Gastrocnemius medialis (tissue), 4 donors: ENCODE results near the gene ADH1C. TPM values are rescaled to one million over a fixed set of nuclear protein-coding genes. Genes with fewer than 3 reads are reported as not detected.
"Not testable (repeated sequence)": the region's sequence is repeated elsewhere in the genome, so short reads cannot be mapped to it uniquely, and the experiment has no call there.

ENCODE experiments used
- ATAC-seq, 2 donors: fragments of 150-250 bp; one replicate each; pipeline ENCODE4 v1.9.1; 2016
- DNase-seq, 2 donors: peaks; one replicate each; pipeline ENCODE4 v3.0.0-alpha.2; 2019
- H3K27ac ChIP-seq, 4 donors: fragments of 200-600 bp; sonication (generic); 1 replicate in 1 of 4; 2 replicates in 3 of 4; pipeline ENCODE4 v1.5.1; 2016 to 2018; ENCODE audit warnings: mild to moderate bottlenecking in 2 of 4, moderate library complexity in 1 of 4
- H3K27me3 ChIP-seq, 3 donors: fragments of 200-600 bp; sonication (generic) in 2 of 3; 1 replicate in 1 of 3; 2 replicates in 2 of 3; pipeline versions ENCODE4 v1.5.1 to v1.6.0; 2016 to 2019; ENCODE audit warnings: mild to moderate bottlenecking in 1 of 3, moderate library complexity in 1 of 3
- H3K36me3 ChIP-seq, 2 donors: fragments of 200-600 bp; sonication (generic) in 1 of 2; one replicate each; pipeline ENCODE4 v1.5.1; 2017 to 2018
- H3K4me1 ChIP-seq, 2 donors: fragments of 200-600 bp; sonication (generic) in 1 of 2; one replicate each; pipeline ENCODE4 v1.5.1; 2016 to 2017; ENCODE audit warnings: mild to moderate bottlenecking in 2 of 2
- H3K4me3 ChIP-seq, 4 donors: fragments of 200-600 bp; sonication (generic) in 3 of 4; 1 replicate in 1 of 4; 2 replicates in 3 of 4; pipeline ENCODE4 v1.5.1; 2016 to 2019; ENCODE audit warnings: mild to moderate bottlenecking in 2 of 4
- H3K9me3 ChIP-seq, 3 donors: fragments of 200-600 bp; sonication (generic) in 2 of 3; 1 replicate in 1 of 3; 2 replicates in 2 of 3; pipeline ENCODE4 v1.5.1; 2016 to 2019
- POLR2A ChIP-seq, 2 donors: fragments of 450-650 bp; IDR thresholded peaks; one replicate each; pipeline ENCODE4 v1.6.1; 2017; ENCODE audit warnings: antibody characterized with exemption in 2 of 2, mild to moderate bottlenecking in 2 of 2, moderate library complexity in 2 of 2
- in situ Hi-C, 4 donors: fragments of 200-750 bp; cut with MboI; loops; one replicate each; pipeline versions ENCODE4 v1.15.0 to v1.8.0; 2017; ENCODE audit warnings: low sequenced_read_pairs in 4 of 4
- intact Hi-C: fragments of 100-400 bp; cut with DNase I; formaldehyde crosslinking; loops from one replicate; pipeline ENCODE4 v1.15.1; 2023; ENCODE audit warnings: low total_unique reads
- total RNA-seq, 4 donors: library from RNA; depleted of rRNA; stranded (reverse); fragments of >200 nt; gene quantifications; one replicate each; pipeline versions ENCODE4 v1.1.0 to v1.2.3, GENCODE V29; 2016
- TF ChIP-seq, protein P1 (sequence below), 5 experiments: fragments of 450-650 bp in 3 of 5; fragments of 200-600 bp in 2 of 5; sonication (generic) in 2 of 5; IDR thresholded peaks in 4 of 5; conservative IDR thresholded peaks in 1 of 5; 1 replicate in 4 of 5; 2 replicates in 1 of 5; pipeline ENCODE4 v1.5.1; 2016 to 2019; ENCODE audit warnings: antibody characterized with exemption in 5 of 5, mild to moderate bottlenecking in 3 of 5, moderate library complexity in 3 of 5

Gene ADH1C
- total RNA-seq, 4 donors from 2014 or later = 16.1 to 30.6 (median 26.6) TPM

DNA sequence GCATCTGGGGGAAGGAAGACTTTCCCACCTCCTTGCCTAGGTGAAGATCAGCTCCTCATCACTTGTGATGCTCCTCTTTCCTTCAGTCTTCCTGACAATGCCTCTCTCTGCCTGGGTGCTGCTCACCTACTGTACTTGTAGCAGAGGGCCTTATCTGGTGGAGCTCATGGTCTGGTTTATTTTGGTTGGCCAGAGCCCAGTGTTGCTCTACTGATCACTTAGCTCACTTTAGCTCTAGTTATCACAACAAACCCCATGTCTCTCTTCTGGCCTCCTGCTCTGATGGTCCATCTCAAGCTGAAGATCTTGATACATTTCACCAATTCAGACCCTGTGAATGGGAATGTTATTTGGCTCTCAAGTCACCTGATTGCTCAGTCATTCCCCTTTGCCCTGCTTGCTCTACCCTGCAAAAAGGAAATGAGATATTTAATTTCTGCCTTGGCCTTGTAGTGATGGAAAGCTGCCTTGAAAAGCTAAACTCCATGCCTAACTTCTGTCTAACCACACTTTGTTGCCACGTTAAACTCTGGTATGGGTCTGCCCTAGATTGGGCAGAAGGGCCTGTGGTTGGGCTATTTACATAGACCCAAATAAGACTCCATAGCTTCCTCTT is 30.3 kb upstream of the ADH1C start:
- Histone ChIP-seq H3K36me3 (no peaks in the 10 kb centered on the region), H3K4me3 (no peak overlapping the region), H3K27ac (peak overlapping the region; percentile 63 to 76 (median 68)), H3K27me3 (no peaks in the 10 kb centered on the region), H3K4me1 (peaks cover 0 to 4% of the 10 kb centered on the region in 2 donors), H3K9me3 (no peaks in the 10 kb centered on the region)
- in situ Hi-C loops (no loop called here), intact Hi-C loops (no loop called here)
- ATAC-seq (no peak), DNase-seq (no peak)
- TF ChIP-seq, protein P1, sequence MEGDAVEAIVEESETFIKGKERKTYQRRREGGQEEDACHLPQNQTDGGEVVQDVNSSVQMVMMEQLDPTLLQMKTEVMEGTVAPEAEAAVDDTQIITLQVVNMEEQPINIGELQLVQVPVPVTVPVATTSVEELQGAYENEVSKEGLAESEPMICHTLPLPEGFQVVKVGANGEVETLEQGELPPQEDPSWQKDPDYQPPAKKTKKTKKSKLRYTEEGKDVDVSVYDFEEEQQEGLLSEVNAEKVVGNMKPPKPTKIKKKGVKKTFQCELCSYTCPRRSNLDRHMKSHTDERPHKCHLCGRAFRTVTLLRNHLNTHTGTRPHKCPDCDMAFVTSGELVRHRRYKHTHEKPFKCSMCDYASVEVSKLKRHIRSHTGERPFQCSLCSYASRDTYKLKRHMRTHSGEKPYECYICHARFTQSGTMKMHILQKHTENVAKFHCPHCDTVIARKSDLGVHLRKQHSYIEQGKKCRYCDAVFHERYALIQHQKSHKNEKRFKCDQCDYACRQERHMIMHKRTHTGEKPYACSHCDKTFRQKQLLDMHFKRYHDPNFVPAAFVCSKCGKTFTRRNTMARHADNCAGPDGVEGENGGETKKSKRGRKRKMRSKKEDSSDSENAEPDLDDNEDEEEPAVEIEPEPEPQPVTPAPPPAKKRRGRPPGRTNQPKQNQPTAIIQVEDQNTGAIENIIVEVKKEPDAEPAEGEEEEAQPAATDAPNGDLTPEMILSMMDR (IDR thresholded peaks at IDR 0.05 in 4 of 5, conservative IDR thresholded peaks at IDR 0.05 in 1 of 5) = no peak
- TF ChIP-seq POLR2A (IDR thresholded peaks at IDR 0.05) = no peak

DNA sequence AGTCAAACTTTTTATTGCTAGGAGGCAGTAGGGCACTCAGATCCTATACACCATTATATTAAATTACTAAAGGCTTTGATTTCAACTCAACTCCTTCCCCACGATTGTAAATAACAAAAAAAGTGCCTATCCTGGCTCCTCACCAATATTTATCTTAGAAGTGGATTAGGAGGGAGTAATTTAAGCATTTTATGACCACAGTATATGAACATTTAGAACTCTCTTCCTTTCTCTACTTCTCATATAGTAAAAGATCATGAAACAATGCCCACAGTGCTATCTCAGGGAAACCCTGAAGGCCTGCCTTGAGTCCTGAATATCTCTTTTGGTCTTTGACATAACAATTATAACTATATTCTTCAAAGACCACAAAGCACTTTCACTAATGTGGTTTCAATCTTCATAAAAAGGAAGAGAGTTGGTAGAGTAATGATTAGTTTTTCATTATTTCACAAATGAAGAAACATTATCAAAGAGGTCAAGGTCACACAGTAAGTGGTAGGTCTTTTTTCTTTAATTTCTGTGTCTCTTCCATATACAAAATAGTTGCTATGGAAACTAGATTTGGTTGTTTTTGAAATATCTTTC is 29.1 kb upstream of the ADH1C start:
- in situ Hi-C loops = no loop called here
- Histone ChIP-seq H3K36me3 (no peaks in the 10 kb centered on the region), H3K4me3 (no peak overlapping the region), H3K4me1 (peaks cover 0 to 4% of the 10 kb centered on the region in 2 donors), H3K27me3 (no peaks in the 10 kb centered on the region), H3K9me3 (no peaks in the 10 kb centered on the region), H3K27ac (no peak overlapping the region)
- intact Hi-C loops = no loop called here
- ATAC-seq (no peak), DNase-seq (no peak)
- TF ChIP-seq POLR2A (IDR thresholded peaks at IDR 0.05) = no peak

DNA sequence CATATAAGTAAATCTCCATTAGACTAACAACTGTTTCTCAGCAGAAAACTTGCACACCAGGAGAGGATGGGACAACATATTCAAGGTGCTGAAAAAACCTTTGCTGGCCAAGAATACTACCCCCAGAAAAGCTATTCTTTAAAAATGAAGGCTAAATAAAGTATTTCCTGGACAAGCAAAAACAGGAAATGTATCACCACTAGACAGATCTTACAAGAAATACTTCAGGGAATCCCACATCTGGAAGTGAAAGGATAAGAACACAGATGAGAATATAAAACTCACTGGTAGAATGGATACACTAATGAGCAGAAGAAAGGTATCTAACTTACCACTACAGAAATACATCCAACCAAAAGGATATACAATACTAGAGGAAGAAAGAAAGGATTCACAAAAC is 27.0 kb upstream of the ADH1C start:
- Histone ChIP-seq H3K36me3 (no peaks in the 10 kb centered on the region), H3K27me3 (no peaks in the 10 kb centered on the region), H3K27ac (no peak overlapping the region), H3K4me3 (no peak overlapping the region), H3K9me3 (no peaks in the 10 kb centered on the region), H3K4me1 (peaks cover 0 to 4% of the 10 kb centered on the region in 2 donors)
- in situ Hi-C loops = no loop called here
- intact Hi-C loops = no loop called here
- ATAC-seq (no peak), DNase-seq (no peak)
- TF ChIP-seq, protein P1 (IDR thresholded peaks at IDR 0.05 in 4 of 5, conservative IDR thresholded peaks at IDR 0.05 in 1 of 5) = no peak
- no peak for TF ChIP-seq POLR2A (IDR thresholded peaks at IDR 0.05)

DNA sequence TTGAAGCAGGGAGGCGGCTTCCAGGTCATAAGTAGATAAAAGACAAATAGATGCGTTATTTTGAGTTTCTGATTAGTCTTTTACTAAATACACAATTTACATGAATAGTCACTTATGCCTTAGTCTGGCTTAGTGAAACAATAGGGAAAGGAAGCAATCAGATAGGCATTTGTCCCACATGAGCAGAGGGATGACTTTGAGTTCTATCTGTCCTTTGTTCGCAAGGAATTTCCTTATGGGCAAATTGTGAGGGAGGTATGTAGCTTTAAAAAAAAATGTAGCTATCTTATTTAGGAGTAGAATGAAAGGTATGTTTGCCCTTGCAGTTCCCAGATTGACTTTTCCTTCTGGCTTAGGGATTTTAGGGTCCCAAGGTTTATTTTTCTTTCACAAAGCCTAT is 26.3 kb upstream of the ADH1C start:
- intact Hi-C loops = no loop called here
- in situ Hi-C loops = no loop called here
- DNase-seq = no peak
- no peaks in the 10 kb centered on the region for H3K9me3 ChIP-seq
- no peak for ATAC-seq
- H3K4me3 ChIP-seq = no peak overlapping the region
- H3K27ac ChIP-seq = no peak overlapping the region
- no peaks in the 10 kb centered on the region for H3K27me3 ChIP-seq
- TF ChIP-seq, protein P1 (IDR thresholded peaks at IDR 0.05 in 4 of 5, conservative IDR thresholded peaks at IDR 0.05 in 1 of 5) = no peak
- no peak for TF ChIP-seq POLR2A (IDR thresholded peaks at IDR 0.05)
- peaks cover 0 to 4% of the 10 kb centered on the region in 2 donors for H3K4me1 ChIP-seq
- no peaks in the 10 kb centered on the region for H3K36me3 ChIP-seq

DNA sequence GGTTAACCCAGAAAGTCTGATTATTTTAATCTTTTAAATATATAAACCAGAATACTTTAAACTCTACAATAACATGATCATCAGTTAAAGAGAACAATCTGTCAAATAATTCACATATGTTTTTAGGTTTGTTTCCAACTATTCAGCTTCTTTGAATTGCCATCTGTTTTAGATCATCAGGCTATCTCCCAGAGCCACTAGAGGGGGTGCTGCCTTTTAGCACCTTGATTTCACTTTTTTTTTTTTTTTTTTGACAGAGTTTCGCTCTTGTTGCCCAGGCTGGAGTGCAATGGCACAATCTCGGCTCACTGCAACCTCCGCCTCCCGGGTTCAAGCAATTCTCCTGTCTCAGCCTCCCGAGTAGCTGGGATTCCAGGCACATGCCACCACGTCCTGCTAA is 24.8 kb upstream of the ADH1C start:
- H3K4me3 ChIP-seq, intact Hi-C loops, DNase-seq, H3K27ac ChIP-seq, H3K36me3 ChIP-seq, H3K9me3 ChIP-seq, ATAC-seq, H3K27me3 ChIP-seq, in situ Hi-C loops, H3K4me1 ChIP-seq: not testable (repeated sequence)

DNA sequence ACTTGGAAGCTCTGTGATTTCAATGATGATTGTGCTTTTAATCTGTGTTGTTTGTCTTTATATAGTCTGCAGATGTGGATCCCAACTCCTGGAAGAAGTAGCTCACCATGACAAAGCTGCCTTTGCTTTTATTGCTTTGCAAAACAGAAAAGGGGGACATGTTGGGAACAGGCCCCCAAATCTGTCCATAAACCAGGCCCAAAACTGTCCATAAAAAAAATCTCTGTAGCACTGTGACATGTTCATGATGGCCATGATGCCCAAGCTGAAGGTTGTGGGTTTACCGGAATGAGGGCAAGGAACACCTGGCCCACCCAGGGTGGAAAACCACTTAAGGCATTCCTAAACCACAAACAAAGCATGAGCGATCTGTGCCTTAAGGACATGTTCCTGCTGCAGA is 19.9 kb upstream of the ADH1C start:
- H3K4me3 ChIP-seq, H3K36me3 ChIP-seq, H3K27me3 ChIP-seq, H3K9me3 ChIP-seq, ATAC-seq, in situ Hi-C loops, H3K27ac ChIP-seq, intact Hi-C loops, DNase-seq: not testable (repeated sequence)
- H3K4me1 ChIP-seq = peaks cover 12 to 15% of the 10 kb centered on the region in 2 donors

DNA sequence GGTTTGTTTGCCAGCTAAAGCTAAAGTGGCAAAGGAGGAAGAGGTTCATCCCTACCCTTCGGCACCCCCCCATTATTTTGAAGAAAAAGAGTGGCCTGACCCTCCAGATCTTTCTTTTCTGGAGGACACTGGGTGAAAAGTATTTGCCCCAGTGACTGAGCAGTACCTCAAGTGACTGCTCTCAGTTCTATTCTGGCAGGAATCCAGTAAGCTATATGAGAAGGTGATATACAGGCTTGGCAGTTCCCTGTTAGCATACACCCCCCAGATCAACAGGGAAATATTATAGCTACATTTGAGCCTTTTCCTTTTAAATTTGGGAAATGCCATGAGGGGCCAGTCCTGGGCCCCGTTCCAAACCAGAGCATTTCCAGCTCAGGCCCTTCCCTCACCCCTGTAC is 15.3 kb upstream of the ADH1C start:
- H3K27me3 ChIP-seq, H3K4me3 ChIP-seq, H3K9me3 ChIP-seq, H3K36me3 ChIP-seq, DNase-seq, intact Hi-C loops, H3K27ac ChIP-seq, in situ Hi-C loops: not testable (repeated sequence)
- peak; percentile 80 to 82 for ATAC-seq
- peaks cover 12 to 15% of the 10 kb centered on the region in 2 donors for H3K4me1 ChIP-seq
